ENCODE data around the gene PRKN.

PRKN gene

GRCh38 chr6:162671580-162672165, 55.9 kb downstream of the PRKN start:
- DNase-seq: no peak

- no peak for DNase-seq
Observed at GRCh38 chr6:162670345-162670744, 57.2 kb downstream of the PRKN start.

- no peak for DNase-seq
Observed at GRCh38 chr6:162666246-162666645, 61.3 kb downstream of the PRKN start.

- no peak for DNase-seq
Observed at GRCh38 chr6:162653808-162654207, 73.8 kb downstream of the PRKN start.

GRCh38 chr6:162651505-162651904, 76.1 kb downstream of the PRKN start:
- no peak for DNase-seq

GRCh38 chr6:162649271-162649670, 78.3 kb downstream of the PRKN start:
- no peak for DNase-seq

GRCh38 chr6:162644153-162644552, 83.4 kb downstream of the PRKN start:
- no peak for DNase-seq

- DNase-seq: no peak
Observed at GRCh38 chr6:162640756-162641155, 86.8 kb downstream of the PRKN start.

- no peak for DNase-seq
Observed at GRCh38 chr6:162639951-162640350, 87.6 kb downstream of the PRKN start.

- no peak for DNase-seq
Observed at GRCh38 chr6:162638931-162639574, 88.5 kb downstream of the PRKN start.

GRCh38 chr6:162637317-162637716, 90.2 kb downstream of the PRKN start:
- DNase-seq: no peak

GRCh38 chr6:162636167-162636566, 91.4 kb downstream of the PRKN start:
- no peak for DNase-seq

- no peak for DNase-seq
Observed at GRCh38 chr6:162631546-162631945, 96.0 kb downstream of the PRKN start.

GRCh38 chr6:162630069-162630468, 97.5 kb downstream of the PRKN start:
- no peak for DNase-seq

GRCh38 chr6:162627825-162628224, 99.7 kb downstream of the PRKN start:
- no peak for DNase-seq

GRCh38 chr6:162627362-162627761, 100.2 kb downstream of the PRKN start:
- DNase-seq: no peak

GRCh38 chr6:162626869-162627268, 100.7 kb downstream of the PRKN start:
- DNase-seq: no peak

- no peak for DNase-seq
Observed at GRCh38 chr6:162625846-162626540, 101.6 kb downstream of the PRKN start.

GRCh38 chr6:162622572-162622971, 105.0 kb downstream of the PRKN start:
- DNase-seq: no peak

- peak; percentile 11 for DNase-seq
Observed at GRCh38 chr6:162621246-162621645, 106.3 kb downstream of the PRKN start.

- peak; percentile 11 for DNase-seq
Observed at GRCh38 chr6:162620073-162620472, 107.5 kb downstream of the PRKN start.

GRCh38 chr6:162618448-162619002, 109.0 kb downstream of the PRKN start:
- no peak for DNase-seq

GRCh38 chr6:162615016-162615705, 112.4 kb downstream of the PRKN start:
- peak; percentile 7 for DNase-seq

Data from hematopoietic multipotent progenitor cell treated with erythropoietin and hydrocortisone succinate and interleukin-3 and kit ligand, for 6 days (in vitro differentiated cells).